Panc1 (cell line): ENCODE measurements around the gene RFPL4AL1. TPM values are rescaled to one million over a fixed set of nuclear protein-coding genes. Genes with fewer than 3 reads are reported as not detected.
"Not testable (repeated sequence)": the region's sequence is repeated elsewhere in the genome, so short reads cannot be mapped to it uniquely, and the experiment has no call there.

Experiments
- ATAC-seq: fragments of 200-7000 bp; cut with Tn5 transposase; 2 replicates; pipeline ENCODE4 v1.9.1; 2020; ENCODE audit warnings: mild to moderate bottlenecking, moderate library complexity
- BruUV-seq: library from RNA; stranded (reverse); fragments of 400-500 nt; replicated peaks from 2 replicates; lab custom pipeline; 2021; lab: Mats Ljungman, UMichigan
- CTCF ChIA-PET: fragments of 300-600 bp; sonication (Branson Sonifier 250); formaldehyde crosslinking; loops from one replicate; lab custom pipeline; 2022; ENCODE audit warnings: antibody characterized with exemption; lab: Charles Lee
- POLR2A ChIA-PET: fragments of 300-600 bp; sonication (Branson Sonifier 250); formaldehyde crosslinking; loops from one replicate; lab custom pipeline; 2022; ENCODE audit warnings: antibody characterized with exemption; lab: Charles Lee
- DNase-seq: peaks from one replicate; pipeline ENCODE4 v3.0.0-alpha.2; 2010; ENCODE audit warnings: low read depth, low spot score
- H3K27ac ChIP-seq: 2 replicates; pipeline ENCODE4 v1.5.1; 2011; ENCODE audit warnings: mild to moderate bottlenecking, low read length, inconsistent platforms
- H3K27me3 ChIP-seq: fragments of 200-500 bp; sonication (Bioruptor generic); 2 replicates; pipeline ENCODE4 v1.6.0; 2014; ENCODE audit warnings: low read length, inconsistent platforms; ENCODE audit not compliant: control insufficient read depth, insufficient read depth
- H3K36me3 ChIP-seq: fragments of 200-500 bp; sonication (Bioruptor generic); 2 replicates; pipeline ENCODE4 v1.5.1; 2014; ENCODE audit warnings: inconsistent platforms, mild to moderate bottlenecking, low read length, moderate library complexity; ENCODE audit not compliant: control insufficient read depth, insufficient read depth
- H3K4me1 ChIP-seq: 2 replicates; pipeline ENCODE4 v1.5.1; 2011; ENCODE audit warnings: inconsistent platforms, mild to moderate bottlenecking, low read length, moderate library complexity; ENCODE audit not compliant: control insufficient read depth, insufficient read depth
- H3K4me3 ChIP-seq, 2 experiments: 2 replicates each; pipeline ENCODE4 v1.5.1; 2011 to 2012; ENCODE audit warnings: low read depth in 2 of 2, low read length in 2 of 2, mild to moderate bottlenecking in 2 of 2, inconsistent platforms in 1 of 2, moderate library complexity in 1 of 2
- H3K9me3 ChIP-seq: fragments of 200-500 bp; sonication (Bioruptor generic); 2 replicates; pipeline ENCODE4 v1.5.1; 2014; ENCODE audit warnings: low read depth, mild to moderate bottlenecking, inconsistent platforms, low read length, moderate library complexity; ENCODE audit not compliant: control insufficient read depth, insufficient read depth
- POLR2AphosphoS5 ChIP-seq: IDR thresholded peaks from 2 replicates; pipeline ENCODE4 v1.6.1; 2012; ENCODE audit warnings: mild to moderate bottlenecking, low read depth, low read length, moderate library complexity
- REST ChIP-seq, 2 experiments: IDR thresholded peaks; 2 replicates each; pipeline ENCODE4 v1.6.1; 2011 to 2012; ENCODE audit warnings: low read depth in 2 of 2, control low read depth in 1 of 2, low read length in 1 of 2, mild to moderate bottlenecking in 1 of 2, moderate library complexity in 1 of 2; ENCODE audit not compliant: insufficient read depth in 1 of 2
- SIN3A ChIP-seq: IDR thresholded peaks from 2 replicates; pipeline ENCODE4 v1.6.1; 2012; ENCODE audit warnings: low read depth, mild to moderate bottlenecking, low read length, moderate library complexity, borderline replicate concordance; ENCODE audit not compliant: insufficient read depth
- TCF7L2 ChIP-seq: IDR thresholded peaks from 2 replicates; pipeline ENCODE4 v1.6.1; 2011; ENCODE audit warnings: mild to moderate bottlenecking, low read depth, low read length, inconsistent platforms
- in situ Hi-C: cut with HindIII; loops from 2 replicates; pipeline ENCODE4 v1.10.0; 2016; ENCODE audit warnings: low sequenced_read_pairs, low pct_unique_long_range_greater_than_20kb
- intact Hi-C: fragments of 100-400 bp; cut with micrococcal nuclease; formaldehyde crosslinking; loops from one replicate; pipeline ENCODE4 v1.10.0; 2022; ENCODE audit not compliant: unreplicated experiment
- total RNA-seq: library from RNA; stranded (reverse); gene quantifications from one replicate; pipeline ENCODE4 v1.2.1, GENCODE V29; 2021; ENCODE audit not compliant: unreplicated experiment
- TF ChIP-seq, protein P1 (sequence below): fragments of 450-650 bp; IDR thresholded peaks from 2 replicates; pipeline ENCODE4 v1.5.1; 2017; ENCODE audit warnings: mild to moderate bottlenecking

The RFPL4AL1 gene
- total RNA-seq, 1 experiment from 2014 or later = not detected

DNA sequence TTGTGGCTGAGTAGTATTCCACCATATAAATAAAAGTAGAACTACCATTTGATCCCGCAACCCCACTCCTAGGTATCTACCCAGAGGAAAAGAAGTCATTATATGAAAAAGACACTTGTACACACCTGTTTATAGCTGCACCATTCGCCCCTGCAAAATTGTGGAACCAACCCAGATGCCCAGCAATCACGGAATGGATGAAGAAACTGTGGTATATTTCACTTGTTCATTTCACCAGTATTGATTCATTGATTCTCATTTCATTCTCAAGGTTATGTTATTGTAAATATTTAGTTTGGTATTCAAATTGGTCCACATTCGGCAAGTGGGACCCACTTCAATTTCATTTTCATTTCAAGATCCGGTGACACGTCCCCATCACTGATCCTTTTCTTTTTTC, 18.2 kb upstream of the RFPL4AL1 start:
- Histone ChIP-seq H3K27me3 (peaks cover 18% of the 10 kb centered on the region), H3K27ac (no peak overlapping the region), H3K36me3 (no peaks in the 10 kb centered on the region), H3K4me3 (no peak overlapping the region), H3K9me3 (no peaks in the 10 kb centered on the region), H3K4me1 (no peaks in the 10 kb centered on the region)
- in situ Hi-C loops = no loop called here
- ChIA-PET POLR2A (no interaction called here), CTCF (interaction anchor here (0.6 kb wide), 1 partner anchor 481 kb away, joined by 3 read pairs; no protein-coding TSS in a partner anchor)
- ATAC-seq (no peak), DNase-seq (no peak)
- no TSS peak for BruUV-seq
- intact Hi-C loops = no loop called here
- TF ChIP-seq TCF7L2 = no peak
- no peak for TF ChIP-seq POLR2AphosphoS5
- TF ChIP-seq SIN3A = no peak
- TF ChIP-seq, protein P1, sequence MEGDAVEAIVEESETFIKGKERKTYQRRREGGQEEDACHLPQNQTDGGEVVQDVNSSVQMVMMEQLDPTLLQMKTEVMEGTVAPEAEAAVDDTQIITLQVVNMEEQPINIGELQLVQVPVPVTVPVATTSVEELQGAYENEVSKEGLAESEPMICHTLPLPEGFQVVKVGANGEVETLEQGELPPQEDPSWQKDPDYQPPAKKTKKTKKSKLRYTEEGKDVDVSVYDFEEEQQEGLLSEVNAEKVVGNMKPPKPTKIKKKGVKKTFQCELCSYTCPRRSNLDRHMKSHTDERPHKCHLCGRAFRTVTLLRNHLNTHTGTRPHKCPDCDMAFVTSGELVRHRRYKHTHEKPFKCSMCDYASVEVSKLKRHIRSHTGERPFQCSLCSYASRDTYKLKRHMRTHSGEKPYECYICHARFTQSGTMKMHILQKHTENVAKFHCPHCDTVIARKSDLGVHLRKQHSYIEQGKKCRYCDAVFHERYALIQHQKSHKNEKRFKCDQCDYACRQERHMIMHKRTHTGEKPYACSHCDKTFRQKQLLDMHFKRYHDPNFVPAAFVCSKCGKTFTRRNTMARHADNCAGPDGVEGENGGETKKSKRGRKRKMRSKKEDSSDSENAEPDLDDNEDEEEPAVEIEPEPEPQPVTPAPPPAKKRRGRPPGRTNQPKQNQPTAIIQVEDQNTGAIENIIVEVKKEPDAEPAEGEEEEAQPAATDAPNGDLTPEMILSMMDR = no peak
- no peak for TF ChIP-seq REST (IDR thresholded peaks at IDR 0.05; ENCODE audit: insufficient read depth in 1 of 2, low read depth in 2 of 2, low read length in 1 of 2)

DNA sequence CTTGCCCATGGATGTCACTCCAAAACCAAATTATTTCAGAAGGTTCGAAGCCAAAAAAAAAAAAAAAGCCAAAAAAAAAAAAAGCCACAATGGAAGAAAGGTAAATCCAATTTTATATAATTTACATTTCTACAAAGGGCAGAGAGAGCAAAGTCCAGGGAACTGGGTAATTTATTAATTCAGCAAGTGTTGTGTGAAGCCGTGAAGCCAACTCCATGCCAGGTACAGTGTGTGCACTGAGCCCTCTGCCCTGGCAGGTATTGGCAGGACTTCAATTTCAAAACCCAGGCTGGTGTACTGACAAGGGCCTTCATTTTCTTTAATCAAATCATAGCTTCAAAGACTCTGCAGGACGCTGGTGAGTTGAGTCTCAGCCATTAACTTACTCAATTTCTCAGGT, 15.5 kb upstream of the RFPL4AL1 start:
- Histone ChIP-seq H3K27ac (no peak overlapping the region), H3K9me3 (no peaks in the 10 kb centered on the region), H3K36me3 (no peaks in the 10 kb centered on the region), H3K4me1 (no peaks in the 10 kb centered on the region), H3K27me3 (peaks cover 23% of the 10 kb centered on the region), H3K4me3 (no peak overlapping the region)
- intact Hi-C loops (no loop called here), in situ Hi-C loops (no loop called here)
- POLR2A ChIA-PET = no interaction called here
- no peak for ATAC-seq
- DNase-seq = no peak
- TF ChIP-seq POLR2AphosphoS5 (no peak), REST (IDR thresholded peaks at IDR 0.05; ENCODE audit: insufficient read depth in 1 of 2, low read depth in 2 of 2, low read length in 1 of 2) (no peak), TCF7L2 (no peak), SIN3A (no peak)
- TF ChIP-seq, protein P1 = no peak
- CTCF ChIA-PET = no interaction called here
- BruUV-seq = no TSS peak

DNA sequence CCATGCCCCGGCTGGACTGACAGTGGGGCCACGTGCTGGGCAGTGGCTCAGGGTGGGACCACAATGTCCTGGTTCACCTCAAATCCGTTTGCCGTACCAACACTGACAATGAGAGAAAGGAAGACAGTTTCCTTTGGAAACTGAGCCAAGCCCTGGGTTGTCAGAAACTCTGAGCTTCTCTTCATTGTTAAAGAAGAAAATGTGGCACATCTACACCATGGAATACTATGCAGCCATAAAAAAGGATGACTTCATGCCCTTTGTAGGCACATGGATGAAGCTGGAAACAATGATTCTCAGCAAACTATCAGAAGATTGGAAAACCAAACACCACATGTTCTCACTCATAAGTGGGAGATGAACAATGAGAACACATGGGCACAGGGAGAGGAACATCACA, 12.1 kb upstream of the RFPL4AL1 start:
- H3K4me1 ChIP-seq, POLR2A ChIA-PET, in situ Hi-C loops, H3K36me3 ChIP-seq, H3K4me3 ChIP-seq, DNase-seq, H3K27ac ChIP-seq, BruUV-seq, CTCF ChIA-PET, ATAC-seq, intact Hi-C loops, H3K9me3 ChIP-seq: not testable (repeated sequence)
- peaks cover 30% of the 10 kb centered on the region for H3K27me3 ChIP-seq

DNA sequence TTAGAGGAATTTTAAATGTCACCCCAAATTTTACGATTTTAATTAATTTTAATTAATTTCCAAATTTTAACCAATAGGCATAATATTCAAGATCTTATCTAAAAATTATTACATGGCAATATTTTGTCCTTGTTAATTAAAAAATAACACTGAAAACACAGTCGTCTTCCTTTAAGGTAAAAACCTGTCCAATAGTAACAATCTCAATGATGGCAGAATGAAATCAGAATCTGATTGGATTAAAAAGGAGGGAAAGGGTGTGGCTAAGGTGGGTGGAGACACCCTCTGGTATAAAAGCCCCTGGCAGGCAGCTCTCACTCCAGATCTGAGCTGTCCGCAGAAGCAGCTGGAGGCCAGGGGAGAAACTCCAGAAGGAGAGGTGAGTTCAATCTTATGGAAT, 10.1 kb upstream of the RFPL4AL1 start, which contains the start of gene RFPL4A:
Gene RFPL4A (plus strand): TSS at position 301 of the 400 bp plus-strand sequence. CDS start 2,704 bp downstream, outside the sequence.
- CTCF ChIA-PET, H3K36me3 ChIP-seq, BruUV-seq, H3K27ac ChIP-seq, POLR2A ChIA-PET, H3K4me1 ChIP-seq, H3K9me3 ChIP-seq, DNase-seq, ATAC-seq, intact Hi-C loops, in situ Hi-C loops, H3K4me3 ChIP-seq: not testable (repeated sequence)
- peaks cover 25% of the 10 kb centered on the region for H3K27me3 ChIP-seq
